Naive thymus-derived CD8-positive, alpha-beta T cell (primary cell): ENCODE measurements around the gene RASD2. TPM values are rescaled to one million over a fixed set of nuclear protein-coding genes. Genes with fewer than 3 reads are reported as not detected.
A peak's percentile ranks its signal among the peaks of the same experiment; 100 is the strongest.

Experiments used
- ATAC-seq, 2 donors: fragments of 150-1000 bp; cut with Tn5 transposase in 1 of 2; sonication (Bioruptor Pico), chemical (Tn5 transposase) in 1 of 2; 1 replicate in 1 of 2; 2 replicates in 1 of 2; pipeline ENCODE4 v1.10.0; 2021; ENCODE audit warnings: mild to moderate bottlenecking in 2 of 2, moderate library complexity in 2 of 2
- POLR2A ChIA-PET: fragments of 350-600 bp; sonication (Branson Sonifier 250); formaldehyde crosslinking; loops from one replicate; lab custom pipeline; 2021; ENCODE audit warnings: antibody characterized with exemption; lab: Charles Lee
- DNase-seq, 10 donors: peaks; one replicate each; pipeline versions ENCODE4 v3.0.0 to v3.0.0-alpha.2; 2020 to 2022
- H3K27ac Mint-ChIP-seq, 10 donors: one replicate each; pipeline ENCODE4 v1.8.0; 2020 to 2022; ENCODE audit warnings: mild to moderate bottlenecking in 10 of 10, mixed read lengths in 10 of 10, moderate library complexity in 4 of 10, inconsistent platforms in 1 of 10
- H3K27me3 Mint-ChIP-seq, 5 donors: one replicate each; pipeline ENCODE4 v1.8.0; 2021 to 2022; ENCODE audit warnings: mixed read lengths in 5 of 5
- H3K36me3 Mint-ChIP-seq, 3 donors: one replicate each; pipeline ENCODE4 v1.8.0; 2020 to 2022; ENCODE audit warnings: mixed read lengths in 3 of 3, mild to moderate bottlenecking in 2 of 3, inconsistent platforms in 1 of 3
- H3K4me1 Mint-ChIP-seq, 4 donors: one replicate each; pipeline ENCODE4 v1.8.0; 2021 to 2022; ENCODE audit warnings: mixed read lengths in 4 of 4
- H3K4me3 Mint-ChIP-seq, 10 donors: one replicate each; pipeline ENCODE4 v1.8.0; 2020 to 2022; ENCODE audit warnings: mild to moderate bottlenecking in 10 of 10, mixed read lengths in 10 of 10, moderate library complexity in 6 of 10, inconsistent platforms in 1 of 10
- H3K9me3 Mint-ChIP-seq, 9 donors: one replicate each; pipeline ENCODE4 v1.8.0; 2020 to 2022; ENCODE audit warnings: mixed read lengths in 9 of 9, mild to moderate bottlenecking in 3 of 9, inconsistent platforms in 1 of 9, moderate library complexity in 1 of 9
- polyA plus RNA-seq, 3 donors: library from polyadenylated mRNA; unstranded; fragments of 300-500 nt; fragmentation: Illumina TruSeq; gene quantifications; one replicate each; pipeline ENCODE4 v1.2.3, GENCODE V29; 2021
- total RNA-seq, 8 experiments: library from RNA in 2 of 8; stranded (reverse) in 2 of 8; gene quantifications; one replicate each; pipeline ENCODE4 v1.2.3 and lab custom pipeline; 2021 to 2026

The RASD2 gene
- total and polyA plus RNA-seq, 5 experiments from 2014 or later = 0.11 TPM; not detected in 4

GRCh38 chr22:35537232-35537631 lies 3.4 kb upstream of the RASD2 start:
- Mint-ChIP-seq H3K27ac (peak overlapping the region in 5 of 10 donors; percentile 2 to 49 (median 24)), H3K27me3 (peaks cover 3 to 11% (median 10%) of the 10 kb centered on the region in 5 donors), H3K4me1 (peaks cover 7 to 19% (median 14%) of the 10 kb centered on the region in 4 donors), H3K9me3 (no peaks in the 10 kb centered on the region), H3K4me3 (no peak overlapping the region), H3K36me3 (no peaks in the 10 kb centered on the region)
- POLR2A ChIA-PET = interaction anchor here (0.6 to 1.0 kb wide), 3 partner anchors 9 to 46 kb away, joined by 3 to 12 read pairs (median 3); no protein-coding TSS in a partner anchor
- no peak for ATAC-seq
- DNase-seq = no peak

GRCh38 chr22:35538801-35539321 lies 1.8 kb upstream of the RASD2 start:
- Mint-ChIP-seq H3K9me3 (no peaks in the 10 kb centered on the region), H3K4me1 (peaks cover 10 to 24% (median 18%) of the 10 kb centered on the region in 4 donors), H3K36me3 (no peaks in the 10 kb centered on the region), H3K27me3 (peaks cover 13 to 28% (median 19%) of the 10 kb centered on the region in 5 donors), H3K4me3 (peak overlapping the region in 7 of 10 donors; percentile 10 to 72 (median 60)), H3K27ac (peak overlapping the region in 3 of 10 donors; percentile 7 to 43 (median 11))
- ATAC-seq (no peak), DNase-seq (peak in 3 of 10 donors; percentile 23 to 29 (median 28))
- POLR2A ChIA-PET = no interaction called here

- DNase-seq (no peak), ATAC-seq (no peak)
- Mint-ChIP-seq H3K9me3 (no peaks in the 10 kb centered on the region), H3K27ac (peak overlapping the region in 5 of 10 donors; percentile 18 to 61 (median 34)), H3K27me3 (peaks cover 14 to 33% (median 21%) of the 10 kb centered on the region in 5 donors), H3K4me1 (peaks cover 11 to 25% (median 21%) of the 10 kb centered on the region in 4 donors), H3K36me3 (no peaks in the 10 kb centered on the region), H3K4me3 (peak overlapping the region; percentile 58 to 79 (median 70))
- POLR2A ChIA-PET = no interaction called here
These were observed 1.1 kb upstream of the RASD2 start for GRCh38 chr22:35539487-35539886.

GRCh38 chr22:35539910-35540594 lies 579 bp upstream of the RASD2 start:
- peaks cover 14 to 38% (median 21%) of the 10 kb centered on the region in 5 donors for H3K27me3 Mint-ChIP-seq
- H3K4me3 Mint-ChIP-seq = peak overlapping the region; percentile 68 to 87 (median 76)
- POLR2A ChIA-PET = interaction anchor here (2.7 kb wide), 1 partner anchor 12 kb away, joined by 15 read pairs; no protein-coding TSS in a partner anchor
- H3K4me1 Mint-ChIP-seq = peaks cover 11 to 25% (median 22%) of the 10 kb centered on the region in 4 donors
- H3K27ac Mint-ChIP-seq = peak overlapping the region in 3 of 10 donors; percentile 15 to 46 (median 18)
- ATAC-seq (peak; percentile 81 to 86), DNase-seq (peak; percentile 39 to 80 (median 67))
- no peaks in the 10 kb centered on the region for H3K9me3 Mint-ChIP-seq
- H3K36me3 Mint-ChIP-seq = no peaks in the 10 kb centered on the region

DNA sequence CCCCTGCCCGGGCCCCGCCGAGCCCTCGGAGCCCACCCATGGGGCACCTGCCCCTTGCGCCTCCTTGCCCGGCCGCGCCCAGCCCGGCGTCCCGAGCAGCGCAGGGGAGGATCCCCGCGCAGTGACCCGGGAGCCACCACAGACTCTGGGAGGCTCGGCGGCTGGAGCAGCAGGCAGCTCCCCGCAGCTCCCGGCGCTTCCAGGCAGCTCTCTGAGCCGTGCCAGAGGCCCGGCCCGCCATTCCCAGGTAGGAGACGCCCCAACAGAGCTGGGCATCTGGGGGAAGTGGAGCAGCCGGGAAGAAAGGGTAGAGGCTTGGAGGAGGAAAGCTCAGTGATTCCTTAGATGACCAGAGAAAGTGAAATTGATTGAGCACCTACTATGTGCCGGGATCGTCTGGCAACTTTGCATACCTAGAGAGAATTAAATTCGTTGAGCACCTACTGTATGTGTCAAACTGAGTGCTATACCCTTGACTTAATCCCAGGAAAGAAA lies 670 bp downstream of the RASD2 start:
- POLR2A ChIA-PET = interaction anchor here (0.6 to 2.7 kb wide), 2 partner anchors 11 to 162 kb away, joined by 5 to 15 read pairs; no protein-coding TSS in a partner anchor
- ATAC-seq = no peak
- Mint-ChIP-seq H3K27ac (peak overlapping the region in 2 of 10 donors; percentile 5 to 53), H3K27me3 (peaks cover 14 to 45% (median 26%) of the 10 kb centered on the region in 5 donors), H3K9me3 (no peaks in the 10 kb centered on the region), H3K4me1 (peaks cover 11 to 25% (median 22%) of the 10 kb centered on the region in 4 donors), H3K36me3 (no peaks in the 10 kb centered on the region), H3K4me3 (peak overlapping the region in 9 of 10 donors; percentile 5 to 72 (median 53))
- DNase-seq = no peak

DNA sequence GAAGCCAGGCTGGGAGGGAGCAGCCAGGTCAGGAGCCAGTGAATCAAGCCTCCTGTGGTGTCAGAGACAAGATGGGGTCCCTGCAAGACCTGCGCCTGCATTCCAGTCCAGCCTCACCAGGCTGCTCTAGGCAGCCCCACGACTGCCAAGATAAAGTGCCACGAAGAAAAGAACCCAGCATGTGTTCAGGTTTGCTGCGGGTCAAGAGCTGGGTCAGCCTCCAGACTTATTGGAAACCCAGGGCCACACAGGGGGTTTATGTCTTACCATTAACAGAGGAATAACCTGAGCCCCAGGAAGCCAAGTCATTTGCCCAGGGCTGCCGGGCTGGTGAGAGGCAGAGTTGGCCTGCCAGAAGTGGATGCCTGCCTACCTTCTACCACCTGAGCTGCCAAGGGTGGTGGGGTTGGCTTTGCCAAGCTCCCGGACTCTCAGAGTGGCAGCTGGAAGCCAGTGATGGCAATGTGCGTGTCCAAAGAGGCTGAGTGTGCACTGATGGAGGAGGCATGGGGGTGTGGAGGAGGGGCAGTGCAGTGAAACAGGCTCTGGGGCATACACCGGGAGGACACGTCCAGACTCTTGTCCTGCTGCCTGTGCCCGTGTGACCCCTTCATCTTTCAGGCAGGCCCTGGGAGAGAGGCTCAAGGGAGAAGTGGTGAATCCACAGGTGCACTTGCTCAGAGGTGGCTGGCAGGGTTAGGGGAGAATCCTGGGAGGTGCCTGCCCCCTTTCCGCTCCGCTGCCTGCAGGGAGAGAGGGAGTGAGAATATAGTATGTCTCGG lies 1.7 kb downstream of the RASD2 start:
- no peak for DNase-seq
- H3K36me3 Mint-ChIP-seq = no peaks in the 10 kb centered on the region
- H3K4me3 Mint-ChIP-seq = peak overlapping the region in 3 of 10 donors; percentile 20 to 63 (median 54)
- H3K27me3 Mint-ChIP-seq = peaks cover 14 to 45% (median 26%) of the 10 kb centered on the region in 5 donors
- peaks cover 11 to 23% (median 19%) of the 10 kb centered on the region in 4 donors for H3K4me1 Mint-ChIP-seq
- no peak for ATAC-seq
- no peaks in the 10 kb centered on the region for H3K9me3 Mint-ChIP-seq
- peak overlapping the region in 1 of 10 donors; percentile 62 for H3K27ac Mint-ChIP-seq
- POLR2A ChIA-PET = interaction anchor here (2.7 kb wide), 1 partner anchor 10 kb away, joined by 15 read pairs; no protein-coding TSS in a partner anchor

GRCh38 chr22:35542939-35543516 lies 2.4 kb downstream of the RASD2 start:
- no peaks in the 10 kb centered on the region for H3K36me3 Mint-ChIP-seq
- H3K4me1 Mint-ChIP-seq = peaks cover 8 to 21% (median 16%) of the 10 kb centered on the region in 4 donors
- H3K27ac Mint-ChIP-seq = peak overlapping the region in 1 of 10 donors; percentile 85
- POLR2A ChIA-PET = interaction anchor here (2.7 kb wide), 1 partner anchor 9 kb away, joined by 15 read pairs; no protein-coding TSS in a partner anchor
- no peaks in the 10 kb centered on the region for H3K9me3 Mint-ChIP-seq
- H3K27me3 Mint-ChIP-seq = peaks cover 14 to 45% (median 26%) of the 10 kb centered on the region in 5 donors
- ATAC-seq (no peak), DNase-seq (no peak)
- peak overlapping the region in 2 of 10 donors; percentile 14 to 57 for H3K4me3 Mint-ChIP-seq

GRCh38 chr22:35543702-35544101 lies 3.1 kb downstream of the RASD2 start:
- no peak for DNase-seq
- peaks cover 8 to 21% (median 15%) of the 10 kb centered on the region in 4 donors for H3K4me1 Mint-ChIP-seq
- no peaks in the 10 kb centered on the region for H3K36me3 Mint-ChIP-seq
- POLR2A ChIA-PET = no interaction called here
- H3K27me3 Mint-ChIP-seq = peaks cover 14 to 45% (median 26%) of the 10 kb centered on the region in 5 donors
- peak overlapping the region in 1 of 10 donors; percentile 85 for H3K27ac Mint-ChIP-seq
- ATAC-seq = no peak
- H3K4me3 Mint-ChIP-seq = peak overlapping the region in 1 of 10 donors; percentile 15
- H3K9me3 Mint-ChIP-seq = no peaks in the 10 kb centered on the region

GRCh38 chr22:35544189-35544588 lies 3.6 kb downstream of the RASD2 start:
- Mint-ChIP-seq H3K27me3 (peaks cover 14 to 45% (median 26%) of the 10 kb centered on the region in 5 donors), H3K4me1 (peaks cover 8 to 21% (median 14%) of the 10 kb centered on the region in 4 donors), H3K9me3 (no peaks in the 10 kb centered on the region), H3K27ac (peak overlapping the region in 1 of 10 donors; percentile 85), H3K36me3 (no peaks in the 10 kb centered on the region), H3K4me3 (no peak overlapping the region)
- peak in 1 of 2 donors; percentile 60 for ATAC-seq
- DNase-seq = peak in 1 of 10 donors; percentile 27
- POLR2A ChIA-PET = no interaction called here

DNA sequence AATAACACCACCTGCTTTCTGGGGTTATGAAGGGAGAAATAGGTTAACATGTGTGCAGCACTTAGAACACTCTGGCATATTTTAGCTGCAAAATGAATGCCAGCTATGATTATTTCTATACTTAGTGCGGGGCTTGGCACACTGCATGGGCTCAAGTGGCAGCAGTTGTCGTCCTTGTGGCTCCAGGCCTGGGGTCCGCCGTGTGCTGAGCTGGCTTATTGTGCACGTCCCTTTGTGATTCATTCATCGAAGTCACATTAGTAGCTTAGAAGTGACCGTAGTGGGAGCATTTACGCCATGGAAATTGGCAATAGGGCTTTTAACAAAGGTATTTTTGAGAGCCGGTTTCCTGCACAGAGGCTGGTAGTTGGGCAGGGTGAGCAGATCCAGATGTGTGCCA lies 4.2 kb downstream of the RASD2 start:
- Mint-ChIP-seq H3K4me1 (peaks cover 8 to 19% (median 11%) of the 10 kb centered on the region in 4 donors), H3K27ac (no peak overlapping the region), H3K27me3 (peaks cover 14 to 45% (median 26%) of the 10 kb centered on the region in 5 donors), H3K36me3 (no peaks in the 10 kb centered on the region), H3K4me3 (no peak overlapping the region), H3K9me3 (no peaks in the 10 kb centered on the region)
- ATAC-seq = no peak
- no peak for DNase-seq
- POLR2A ChIA-PET = no interaction called here

GRCh38 chr22:35546886-35547285 lies 6.3 kb downstream of the RASD2 start:
- Mint-ChIP-seq H3K4me1 (peaks cover 4 to 10% (median 6%) of the 10 kb centered on the region in 4 donors), H3K9me3 (no peaks in the 10 kb centered on the region), H3K36me3 (no peaks in the 10 kb centered on the region), H3K27me3 (peaks cover 12 to 39% (median 20%) of the 10 kb centered on the region in 5 donors), H3K4me3 (no peak overlapping the region), H3K27ac (no peak overlapping the region)
- POLR2A ChIA-PET = no interaction called here
- DNase-seq = no peak
- no peak for ATAC-seq
